Activated naive CD8-positive, alpha-beta T cell treated with anti-CD3 and anti-CD28 coated beads, Interleukin-2, amount 50 U/mL, for 24 hours (primary cell): ENCODE results near the gene ADAM10.
A peak's percentile ranks its signal among the peaks of the same experiment; 100 is the strongest.
"Not testable (repeated sequence)": the region's sequence is repeated elsewhere in the genome, so short reads cannot be mapped to it uniquely, and the experiment has no call there.

Source experiments
- ATAC-seq: fragments of 150-1000 bp; cut with Tn5 transposase; one replicate; pipeline ENCODE4 v1.10.0; 2021
- DNase-seq: peaks from one replicate; pipeline ENCODE4 v3.0.0; 2021
- H3K27ac Mint-ChIP-seq: one replicate; pipeline ENCODE4 v1.8.0; 2021; ENCODE audit warnings: mild to moderate bottlenecking, mixed read lengths
- H3K27me3 Mint-ChIP-seq: one replicate; pipeline ENCODE4 v1.8.0; 2021; ENCODE audit warnings: mixed read lengths
- H3K36me3 Mint-ChIP-seq: one replicate; pipeline ENCODE4 v1.8.0; 2021; ENCODE audit warnings: low read depth, mixed read lengths
- H3K4me1 Mint-ChIP-seq: one replicate; pipeline ENCODE4 v1.8.0; 2021; ENCODE audit warnings: mixed read lengths
- H3K4me3 Mint-ChIP-seq: one replicate; pipeline ENCODE4 v1.8.0; 2021; ENCODE audit warnings: mild to moderate bottlenecking, moderate library complexity, mixed read lengths
- H3K9me3 Mint-ChIP-seq: one replicate; pipeline ENCODE4 v1.8.0; 2021; ENCODE audit warnings: mixed read lengths

Gene ADAM10

DNA sequence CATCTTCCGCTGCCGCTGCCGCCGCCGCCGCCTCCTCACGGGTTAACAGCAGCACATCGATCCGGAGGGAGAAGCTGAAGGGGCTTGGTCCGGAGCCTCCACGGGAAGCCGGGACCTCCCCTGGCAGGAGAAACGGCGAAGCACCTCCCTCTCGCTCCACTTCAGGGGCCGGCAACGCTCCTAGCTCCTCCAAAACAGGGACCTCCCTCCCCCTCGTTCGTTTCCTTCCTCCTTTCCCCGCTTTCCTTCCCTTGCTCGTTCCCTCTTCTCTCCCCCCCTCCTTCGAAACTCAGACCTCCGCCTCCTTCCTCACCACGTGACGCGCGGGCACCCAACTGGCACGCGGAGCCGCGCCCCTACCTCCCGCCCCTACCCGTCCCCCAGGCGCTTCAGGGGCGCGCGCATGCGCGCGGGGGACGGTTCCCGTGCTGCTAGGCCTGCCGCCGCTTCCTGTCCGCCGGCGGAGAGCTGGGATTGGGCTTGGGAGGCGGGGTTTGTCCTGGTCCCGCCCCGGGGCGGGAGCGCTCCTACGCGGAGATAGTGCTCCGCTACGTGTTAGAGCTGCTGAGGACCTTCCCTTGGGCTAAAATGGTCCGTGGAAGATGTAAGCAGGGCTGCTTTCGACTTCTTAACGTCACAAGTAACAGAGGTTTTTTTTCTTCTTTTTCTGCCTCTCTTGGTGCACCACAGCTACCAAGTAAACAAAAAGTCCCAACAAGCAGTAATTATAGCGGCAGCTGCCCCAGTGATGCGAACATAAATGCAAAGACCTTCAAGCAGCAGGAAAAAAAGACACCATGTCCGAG, at the start of gene ADAM10:
ADAM10 (minus strand) TSS at position 176 of the 806 bp plus-strand sequence; CDS start at position 3, 173 bp downstream.
- Mint-ChIP-seq H3K27me3 (no peaks in the 10 kb centered on the region), H3K4me3 (peak within 1 kb of the TSS; percentile 95), H3K36me3 (peaks cover 7% of the 10 kb centered on the region), H3K4me1 (peaks cover 32% of the 10 kb centered on the region), H3K9me3 (no peaks in the 10 kb centered on the region), H3K27ac (peak within 1 kb of the TSS; percentile 89)
- ATAC-seq = peak; percentile 93
- peak; percentile 99 for DNase-seq

GRCh38 chr15:58797505-58797904, 48.0 kb upstream of the ADAM10 start:
- Mint-ChIP-seq H3K27ac (no peak overlapping the region), H3K4me3 (no peak overlapping the region), H3K27me3 (no peaks in the 10 kb centered on the region), H3K9me3 (no peaks in the 10 kb centered on the region), H3K4me1 (peaks cover 16% of the 10 kb centered on the region), H3K36me3 (peaks cover 6% of the 10 kb centered on the region)
- DNase-seq (no peak), ATAC-seq (no peak)

GRCh38 chr15:58795825-58796224, 46.3 kb upstream of the ADAM10 start:
- ATAC-seq (peak; percentile 77), DNase-seq (no peak)
- peaks cover 16% of the 10 kb centered on the region for H3K4me1 Mint-ChIP-seq
- no peaks in the 10 kb centered on the region for H3K9me3 Mint-ChIP-seq
- H3K36me3 Mint-ChIP-seq = peaks cover 8% of the 10 kb centered on the region
- H3K4me3 Mint-ChIP-seq = no peak overlapping the region
- no peak overlapping the region for H3K27ac Mint-ChIP-seq
- H3K27me3 Mint-ChIP-seq = no peaks in the 10 kb centered on the region

- H3K4me1 Mint-ChIP-seq = peaks cover 9% of the 10 kb centered on the region
- no peak for ATAC-seq
- no peaks in the 10 kb centered on the region for H3K27me3 Mint-ChIP-seq
- H3K36me3 Mint-ChIP-seq = peaks cover 11% of the 10 kb centered on the region
- H3K27ac Mint-ChIP-seq = no peak overlapping the region
- no peak for DNase-seq
- no peak overlapping the region for H3K4me3 Mint-ChIP-seq
- H3K9me3 Mint-ChIP-seq = no peaks in the 10 kb centered on the region
These were observed 44.4 kb upstream of the ADAM10 start for GRCh38 chr15:58793862-58794261.

GRCh38 chr15:58788056-58788710, 38.7 kb upstream of the ADAM10 start:
- no peak overlapping the region for H3K4me3 Mint-ChIP-seq
- no peaks in the 10 kb centered on the region for H3K27me3 Mint-ChIP-seq
- peaks cover 7% of the 10 kb centered on the region for H3K36me3 Mint-ChIP-seq
- ATAC-seq = no peak
- no peaks in the 10 kb centered on the region for H3K9me3 Mint-ChIP-seq
- no peak for DNase-seq
- H3K27ac Mint-ChIP-seq = no peak overlapping the region
- H3K4me1 Mint-ChIP-seq = no peaks in the 10 kb centered on the region

- ATAC-seq (no peak), DNase-seq (no peak)
- Mint-ChIP-seq H3K27me3 (no peaks in the 10 kb centered on the region), H3K36me3 (peaks cover 1% of the 10 kb centered on the region), H3K4me3 (no peak overlapping the region), H3K9me3 (no peaks in the 10 kb centered on the region), H3K4me1 (no peaks in the 10 kb centered on the region), H3K27ac (no peak overlapping the region)
These were observed 35.8 kb upstream of the ADAM10 start for GRCh38 chr15:58785355-58785754.

GRCh38 chr15:58779554-58779953, 30.0 kb upstream of the ADAM10 start:
- ATAC-seq (no peak), DNase-seq (no peak)
- Mint-ChIP-seq H3K27me3 (no peaks in the 10 kb centered on the region), H3K27ac (no peak overlapping the region), H3K9me3 (no peaks in the 10 kb centered on the region), H3K4me1 (peaks cover 7% of the 10 kb centered on the region), H3K4me3 (no peak overlapping the region), H3K36me3 (peaks cover 1% of the 10 kb centered on the region)

DNA sequence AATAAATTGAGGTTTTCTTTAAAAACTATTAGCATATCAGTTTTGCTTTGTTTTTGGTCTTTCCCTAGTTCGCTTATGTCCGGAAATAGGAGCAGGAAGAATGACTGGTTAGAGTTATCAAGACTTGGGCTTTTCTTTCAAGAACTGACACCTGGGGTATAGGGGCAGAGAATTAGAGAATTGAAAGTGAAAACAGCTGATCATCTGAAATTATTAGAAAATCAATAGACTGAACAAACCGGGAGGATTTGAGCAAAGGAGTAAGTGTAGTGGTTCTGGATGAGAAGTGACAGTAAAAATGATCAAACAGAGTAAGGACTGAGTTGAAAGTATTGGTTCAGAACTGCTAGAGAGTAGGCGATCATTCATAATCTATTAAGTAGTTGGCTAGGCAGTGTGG, 27.6 kb upstream of the ADAM10 start:
- Mint-ChIP-seq H3K27ac (no peak overlapping the region), H3K9me3 (no peaks in the 10 kb centered on the region), H3K4me1 (peaks cover 12% of the 10 kb centered on the region), H3K4me3 (no peak overlapping the region), H3K27me3 (no peaks in the 10 kb centered on the region), H3K36me3 (peaks cover 1% of the 10 kb centered on the region)
- DNase-seq (no peak), ATAC-seq (no peak)

DNA sequence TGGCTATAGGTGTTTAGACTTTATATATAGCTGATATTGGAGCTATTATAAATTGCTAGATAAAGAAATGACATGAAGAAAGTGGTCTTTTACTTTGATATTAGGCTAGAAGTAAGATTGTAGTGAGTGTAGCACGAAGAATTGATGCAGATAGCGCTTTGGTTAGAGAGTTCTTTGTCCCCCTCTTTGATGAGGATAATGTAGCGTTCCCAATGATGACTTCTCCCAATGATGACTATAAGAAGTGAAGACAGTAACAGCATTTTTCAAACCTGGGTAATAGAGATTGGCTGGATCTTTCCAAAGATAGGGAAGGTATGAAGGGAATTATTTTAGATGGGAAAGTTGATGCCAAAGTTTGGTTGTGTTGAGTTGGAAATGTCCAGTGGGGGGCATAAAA, 25.9 kb upstream of the ADAM10 start:
- ATAC-seq (no peak), DNase-seq (no peak)
- Mint-ChIP-seq H3K4me3 (no peak overlapping the region), H3K27me3 (no peaks in the 10 kb centered on the region), H3K9me3 (no peaks in the 10 kb centered on the region), H3K36me3 (peaks cover 1% of the 10 kb centered on the region), H3K27ac (no peak overlapping the region), H3K4me1 (peaks cover 16% of the 10 kb centered on the region)

GRCh38 chr15:58773024-58773423, 23.5 kb upstream of the ADAM10 start:
- Mint-ChIP-seq H3K36me3 (no peaks in the 10 kb centered on the region), H3K27me3 (no peaks in the 10 kb centered on the region), H3K4me1 (peaks cover 18% of the 10 kb centered on the region), H3K27ac (no peak overlapping the region), H3K4me3 (no peak overlapping the region), H3K9me3 (no peaks in the 10 kb centered on the region)
- no peak for ATAC-seq
- no peak for DNase-seq

- no peaks in the 10 kb centered on the region for H3K36me3 Mint-ChIP-seq
- no peak overlapping the region for H3K4me3 Mint-ChIP-seq
- DNase-seq (peak; percentile 33), ATAC-seq (no peak)
- no peaks in the 10 kb centered on the region for H3K9me3 Mint-ChIP-seq
- no peaks in the 10 kb centered on the region for H3K27me3 Mint-ChIP-seq
- H3K4me1 Mint-ChIP-seq = peaks cover 12% of the 10 kb centered on the region
- peak overlapping the region; percentile 65 for H3K27ac Mint-ChIP-seq
These were observed 22.2 kb upstream of the ADAM10 start for GRCh38 chr15:58771621-58772250.

- peaks cover 12% of the 10 kb centered on the region for H3K4me1 Mint-ChIP-seq
- H3K27me3 Mint-ChIP-seq = no peaks in the 10 kb centered on the region
- H3K9me3 Mint-ChIP-seq = no peaks in the 10 kb centered on the region
- DNase-seq (peak; percentile 96), ATAC-seq (peak; percentile 99)
- no peak within 1 kb of the TSS for H3K4me3 Mint-ChIP-seq
- H3K27ac Mint-ChIP-seq = peak within 1 kb of the TSS; percentile 87
- no peaks in the 10 kb centered on the region for H3K36me3 Mint-ChIP-seq
These were observed 21.5 kb upstream of the ADAM10 start, which contains the start of gene MINDY2 for GRCh38 chr15:58770857-58771620. TSS of gene MINDY2 (plus strand) at chr15:58771302. CDS start at chr15:58771396, 94 bp downstream.

DNA sequence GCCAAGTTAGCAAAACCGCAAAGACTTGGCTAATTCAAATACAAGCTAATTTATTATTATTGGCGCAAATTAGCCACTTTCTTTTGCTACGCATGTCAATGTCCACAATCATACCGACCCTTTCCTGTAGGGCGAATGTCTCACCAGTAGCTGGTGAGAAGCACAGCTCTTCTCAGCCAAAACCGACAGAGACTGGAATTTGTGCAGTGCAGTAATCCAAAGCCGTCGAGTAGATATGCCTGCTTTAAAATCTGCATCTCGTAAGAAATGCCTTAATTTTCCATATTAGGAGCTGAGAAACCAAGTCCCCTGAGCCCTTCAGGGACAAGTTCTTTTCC, 21.0 kb upstream of the ADAM10 start:
- ATAC-seq = peak; percentile 11
- Mint-ChIP-seq H3K27ac (peak overlapping the region; percentile 87), H3K4me3 (no peak overlapping the region), H3K36me3 (no peaks in the 10 kb centered on the region), H3K27me3 (no peaks in the 10 kb centered on the region), H3K4me1 (peaks cover 12% of the 10 kb centered on the region), H3K9me3 (no peaks in the 10 kb centered on the region)
- no peak for DNase-seq

- not testable (repeated sequence) for DNase-seq, H3K9me3 Mint-ChIP-seq, H3K27ac Mint-ChIP-seq, ATAC-seq, H3K4me3 Mint-ChIP-seq, H3K27me3 Mint-ChIP-seq, H3K36me3 Mint-ChIP-seq
- H3K4me1 Mint-ChIP-seq = peaks cover 12% of the 10 kb centered on the region
These were observed 19.1 kb upstream of the ADAM10 start for GRCh38 chr15:58768601-58769004.
